AG10803 (cell line): Measurements from ENCODE around the gene C10orf90.

Experiments used
- DNase-seq: peaks from one replicate; pipeline ENCODE4 v3.0.0; 2010; ENCODE audit warnings: low read depth
- H3K4me3 ChIP-seq: 2 replicates; pipeline ENCODE4 v1.5.1; 2011; ENCODE audit warnings: mild to moderate bottlenecking, low read length, control low read depth
- CTCF ChIP-seq: conservative IDR thresholded peaks from 2 replicates; pipeline ENCODE4 v1.5.1; 2011; ENCODE audit warnings: mild to moderate bottlenecking, low read length, control low read depth, inconsistent platforms

The C10orf90 gene

GRCh38 chr10:126702181-126702580 is 31.7 kb upstream of the C10orf90 start:
- no peak for TF ChIP-seq CTCF
- peak; percentile 44 for DNase-seq
- H3K4me3 ChIP-seq, result no peak overlapping the region

GRCh38 chr10:126701526-126701925 is 31.0 kb upstream of the C10orf90 start:
- H3K4me3 ChIP-seq, result no peak overlapping the region
- TF ChIP-seq CTCF, result no peak
- no peak for DNase-seq

- DNase-seq, result no peak
Measured at GRCh38 chr10:126696684-126697083, 26.2 kb upstream of the C10orf90 start.

GRCh38 chr10:126691456-126691855 is 21.0 kb upstream of the C10orf90 start:
- H3K4me3 ChIP-seq, result no peak overlapping the region
- no peak for TF ChIP-seq CTCF
- no peak for DNase-seq

More at GRCh38 chr10:126696684-126697083, 26.2 kb upstream of the C10orf90 start:
- H3K4me3 ChIP-seq, result no peak overlapping the region
- TF ChIP-seq CTCF, result no peak

- no peak for DNase-seq
- no peak for TF ChIP-seq CTCF
- no peak overlapping the region for H3K4me3 ChIP-seq
Measured at GRCh38 chr10:126690534-126690933, 20.0 kb upstream of the C10orf90 start.

GRCh38 chr10:126689461-126689994 is 19.0 kb upstream of the C10orf90 start:
- no peak for DNase-seq
- no peak for TF ChIP-seq CTCF
- no peak overlapping the region for H3K4me3 ChIP-seq

- no peak for TF ChIP-seq CTCF
Measured at GRCh38 chr10:126687121-126687606, 16.7 kb upstream of the C10orf90 start.

More at GRCh38 chr10:126687121-126687606, 16.7 kb upstream of the C10orf90 start:
- H3K4me3 ChIP-seq, result no peak overlapping the region
- no peak for DNase-seq
